Uterus (tissue), 4 donors: ENCODE measurements around the gene CPLANE2. TPM values are rescaled to one million over a fixed set of nuclear protein-coding genes. Genes with fewer than 3 reads are reported as not detected.
A peak's percentile ranks its signal among the peaks of the same experiment; 100 is the strongest.

Experiments
- DNase-seq, 2 donors: peaks; one replicate each; pipeline ENCODE4 v3.0.0-alpha.2; 2019 to 2020
- H3K27ac ChIP-seq, 2 donors: fragments of 200-600 bp; sonication (generic); 1 replicate in 1 of 2; 2 replicates in 1 of 2; pipeline ENCODE4 v1.5.1; 2016 to 2018
- H3K27me3 ChIP-seq, 2 donors: fragments of 200-600 bp; sonication (generic); one replicate each; pipeline ENCODE4 v1.5.1; 2018 to 2019; ENCODE audit warnings: control low read depth in 1 of 2
- H3K36me3 ChIP-seq, 2 donors: fragments of 200-600 bp; sonication (generic); one replicate each; pipeline ENCODE4 v1.5.1; 2019; ENCODE audit warnings: control low read depth in 1 of 2
- H3K4me1 ChIP-seq, 2 donors: fragments of 200-600 bp; sonication (generic); one replicate each; pipeline ENCODE4 v1.5.1; 2018 to 2019; ENCODE audit warnings: control low read depth in 1 of 2
- H3K4me3 ChIP-seq, 2 donors: fragments of 200-600 bp; sonication (generic); 1 replicate in 1 of 2; 2 replicates in 1 of 2; pipeline ENCODE4 v1.5.1; 2018 to 2019; ENCODE audit warnings: mild to moderate bottlenecking in 1 of 2
- H3K9me3 ChIP-seq, 2 donors: fragments of 200-600 bp; sonication (generic); one replicate each; pipeline ENCODE4 v1.5.1; 2019; ENCODE audit warnings: control low read depth in 1 of 2
- CTCF ChIP-seq, 4 experiments: fragments of 200-600 bp in 2 of 4; fragments of 450-650 bp in 2 of 4; sonication (generic) in 2 of 4; IDR thresholded peaks; one replicate each; pipeline ENCODE4 v1.5.1; 2016 to 2019; ENCODE audit warnings: antibody characterized with exemption in 4 of 4, mild to moderate bottlenecking in 2 of 4, moderate library complexity in 1 of 4
- POLR2A ChIP-seq, 2 donors: fragments of 450-650 bp; IDR thresholded peaks; one replicate each; pipeline ENCODE4 v1.6.1; 2016; ENCODE audit warnings: antibody characterized with exemption in 2 of 2, mild to moderate bottlenecking in 1 of 2, moderate library complexity in 1 of 2
- intact Hi-C: fragments of 100-400 bp; cut with DNase I; formaldehyde crosslinking; loops from one replicate; pipeline ENCODE4 v1.15.1; 2023; ENCODE audit warnings: low total_unique reads
- total RNA-seq, 4 donors: library from RNA; depleted of rRNA in 3 of 4; stranded (reverse); fragments of >200 nt in 3 of 4; gene quantifications; one replicate each; pipeline versions ENCODE4 v1.1.0 to v1.2.4, GENCODE V29; 2014 to 2023
- donor health status: DM: yes; HTN: yes; CAD: no.

The CPLANE2 gene
- total RNA-seq, 4 donors from 2014 or later: 5.1 to 7.4 (median 5.5) TPM

GRCh38 chr1:16231331-16232315 is 5.4 kb downstream of the CPLANE2 start:
- Histone ChIP-seq H3K36me3 (no peaks in the 10 kb centered on the region), H3K27ac (no peak overlapping the region), H3K9me3 (no peaks in the 10 kb centered on the region), H3K4me1 (no peaks in the 10 kb centered on the region), H3K4me3 (no peak overlapping the region), H3K27me3 (peaks cover 3 to 12% of the 10 kb centered on the region in 2 donors)
- no peak for DNase-seq
- intact Hi-C loops: no loop called here
- TF ChIP-seq CTCF (IDR thresholded peaks at IDR 0.05): no peak
- TF ChIP-seq POLR2A (IDR thresholded peaks at IDR 0.05): no peak

DNA sequence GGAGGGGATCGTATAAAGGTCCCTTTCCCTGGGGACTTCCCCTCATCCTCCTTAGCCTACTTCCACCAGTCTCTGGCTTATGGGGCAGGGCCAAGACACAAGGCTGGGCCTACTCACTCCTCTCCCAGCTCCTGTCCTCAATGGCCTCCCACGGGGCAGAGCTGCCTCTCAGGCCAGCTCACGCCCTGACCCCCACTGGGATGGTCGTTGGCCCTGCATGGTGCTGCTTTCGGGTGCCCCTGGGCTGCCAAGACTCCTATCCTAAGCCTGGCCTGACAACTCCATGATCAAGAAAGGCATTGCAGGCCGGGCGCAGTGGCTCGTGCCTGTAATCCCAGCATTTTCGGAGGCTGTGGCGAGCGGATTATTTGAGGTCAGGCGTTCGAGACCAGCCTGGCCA is 6.2 kb downstream of the CPLANE2 start:
- no peaks in the 10 kb centered on the region for H3K36me3 ChIP-seq
- peaks cover 6 to 15% of the 10 kb centered on the region in 2 donors for H3K27me3 ChIP-seq
- no peak for DNase-seq
- no peak overlapping the region for H3K4me3 ChIP-seq
- no peak overlapping the region for H3K27ac ChIP-seq
- no peaks in the 10 kb centered on the region for H3K9me3 ChIP-seq
- TF ChIP-seq CTCF (IDR thresholded peaks at IDR 0.05): no peak
- TF ChIP-seq POLR2A (IDR thresholded peaks at IDR 0.05): no peak
- no peaks in the 10 kb centered on the region for H3K4me1 ChIP-seq
- intact Hi-C loops: no loop called here

GRCh38 chr1:16229976-16230740 is 6.8 kb downstream of the CPLANE2 start:
- Histone ChIP-seq H3K9me3 (no peaks in the 10 kb centered on the region), H3K36me3 (no peaks in the 10 kb centered on the region), H3K27me3 (peaks cover 6 to 15% of the 10 kb centered on the region in 2 donors), H3K27ac (no peak overlapping the region), H3K4me1 (no peaks in the 10 kb centered on the region), H3K4me3 (no peak overlapping the region)
- intact Hi-C loops: no loop called here
- DNase-seq: no peak
- TF ChIP-seq POLR2A (IDR thresholded peaks at IDR 0.05): no peak
- TF ChIP-seq CTCF (IDR thresholded peaks at IDR 0.05): no peak

- intact Hi-C loops: no loop called here
- DNase-seq: no peak
Observed at GRCh38 chr1:16226490-16227179, 10.3 kb downstream of the CPLANE2 start.

More at GRCh38 chr1:16226490-16227179, 10.3 kb downstream of the CPLANE2 start:
- Histone ChIP-seq H3K4me1 (no peaks in the 10 kb centered on the region), H3K4me3 (peak overlapping the region in 1 of 2 donors; percentile 8), H3K36me3 (no peaks in the 10 kb centered on the region), H3K27me3 (peaks cover 6 to 15% of the 10 kb centered on the region in 2 donors), H3K27ac (no peak overlapping the region), H3K9me3 (no peaks in the 10 kb centered on the region)
- TF ChIP-seq POLR2A (IDR thresholded peaks at IDR 0.05) (no peak), CTCF (IDR thresholded peaks at IDR 0.05) (no peak)
